DOHH2 (cell line): ENCODE measurements around the gene BRIX1.

Source experiments
- H3F3A ChIP-seq: fragments of 200-600 bp; sonication (generic), shearing (Covaris generic); 2 replicates; pipeline ENCODE4 v1.6.0; 2016; ENCODE audit warnings: antibody characterized with exemption, mild to moderate bottlenecking; ENCODE audit not compliant: control insufficient read depth, insufficient read depth
- H3K27ac ChIP-seq: fragments of 200-600 bp; sonication (generic); 2 replicates; pipeline ENCODE4 v1.5.1; 2014; ENCODE audit warnings: low read depth, mild to moderate bottlenecking, low read length, moderate library complexity
- H3K27me3 ChIP-seq: fragments of 200-600 bp; sonication (generic); 2 replicates; pipeline ENCODE4 v1.6.1; 2014; ENCODE audit warnings: mild to moderate bottlenecking, low read length, mixed read lengths; ENCODE audit not compliant: control insufficient read depth
- H3K36me3 ChIP-seq: fragments of 200-600 bp; sonication (generic); 2 replicates; pipeline ENCODE4 v1.6.1; 2014; ENCODE audit warnings: mild to moderate bottlenecking, low read length, moderate library complexity, mixed read lengths; ENCODE audit not compliant: control insufficient read depth
- H3K4me1 ChIP-seq: fragments of 200-600 bp; sonication (generic); 2 replicates; pipeline ENCODE4 v1.6.1; 2014; ENCODE audit warnings: mild to moderate bottlenecking, low read length, mixed read lengths; ENCODE audit not compliant: control insufficient read depth
- H3K4me2 ChIP-seq: fragments of 200-600 bp; sonication (generic); 2 replicates; pipeline ENCODE4 v1.6.0; 2014; ENCODE audit warnings: mild to moderate bottlenecking, low read length, moderate library complexity
- H3K4me3 ChIP-seq: fragments of 200-600 bp; sonication (generic); 2 replicates; pipeline ENCODE4 v1.5.1; 2014; ENCODE audit warnings: mild to moderate bottlenecking, low read length, mixed read lengths
- H3K79me2 ChIP-seq: fragments of 200-600 bp; sonication (generic); 2 replicates; pipeline ENCODE4 v1.6.1; 2014; ENCODE audit warnings: mild to moderate bottlenecking, low read length, mixed read lengths; ENCODE audit not compliant: control insufficient read depth
- H3K9me2 ChIP-seq: fragments of 200-600 bp; sonication (generic); replicated peaks from 2 replicates; pipeline ENCODE4 v1.6.1; 2014; ENCODE audit warnings: mild to moderate bottlenecking, low read length, mixed read lengths; ENCODE audit not compliant: control insufficient read depth
- H3K9me3 ChIP-seq: fragments of 200-600 bp; sonication (generic); 2 replicates; pipeline ENCODE4 v1.6.1; 2014; ENCODE audit warnings: antibody characterized with exemption, low read length, mixed read lengths; ENCODE audit not compliant: control insufficient read depth, insufficient read depth
- H4K20me1 ChIP-seq: fragments of 200-600 bp; sonication (generic); 2 replicates; pipeline ENCODE4 v1.6.0; 2014; ENCODE audit warnings: low read depth, mild to moderate bottlenecking, antibody characterized with exemption, low read length, moderate library complexity; ENCODE audit not compliant: control insufficient read depth, insufficient read depth
- CTCF ChIP-seq: fragments of 200-600 bp; sonication (generic); IDR thresholded peaks from one replicate; pipeline ENCODE4 v1.5.1; 2014; ENCODE audit warnings: antibody characterized with exemption, mild to moderate bottlenecking, low read depth, low read length; ENCODE audit not compliant: poor library complexity, severe bottlenecking
- EZH2phosphoT487 ChIP-seq: fragments of 200-600 bp; sonication (generic); IDR thresholded peaks from 2 replicates; pipeline ENCODE4 v1.6.1; 2017; ENCODE audit warnings: borderline replicate concordance, mild to moderate bottlenecking, antibody characterized with exemption, low read length, moderate library complexity, mixed read lengths

Gene BRIX1

GRCh38 chr5:34944044-34944443 lies 28.5 kb downstream of the BRIX1 start:
- Histone ChIP-seq H3K79me2 (no peaks in the 10 kb centered on the region), H3K27me3 (no peaks in the 10 kb centered on the region), H3K9me3 (no peaks in the 10 kb centered on the region), H3K4me2 (no peak overlapping the region), H3K4me1 (no peaks in the 10 kb centered on the region), H3K27ac (no peak overlapping the region), H3F3A (no peaks in the 10 kb centered on the region), H3K36me3 (peaks cover 60% of the 10 kb centered on the region), H3K9me2 (no peaks in the 10 kb centered on the region), H3K4me3 (no peak overlapping the region), H4K20me1 (no peaks in the 10 kb centered on the region)
- TF ChIP-seq CTCF, result no peak
- no peak for TF ChIP-seq EZH2phosphoT487

GRCh38 chr5:34944460-34945047 lies 29.0 kb downstream of the BRIX1 start:
- Histone ChIP-seq H3F3A (no peaks in the 10 kb centered on the region), H3K4me2 (no peak overlapping the region), H3K9me2 (no peaks in the 10 kb centered on the region), H3K4me1 (no peaks in the 10 kb centered on the region), H3K27me3 (no peaks in the 10 kb centered on the region), H3K36me3 (peaks cover 60% of the 10 kb centered on the region), H3K27ac (no peak overlapping the region), H4K20me1 (no peaks in the 10 kb centered on the region), H3K9me3 (no peaks in the 10 kb centered on the region), H3K4me3 (no peak overlapping the region), H3K79me2 (no peaks in the 10 kb centered on the region)
- TF ChIP-seq EZH2phosphoT487, result no peak
- no peak for TF ChIP-seq CTCF

- no peak overlapping the region for H3K4me2 ChIP-seq
- peaks cover 26% of the 10 kb centered on the region for H3K36me3 ChIP-seq
- no peaks in the 10 kb centered on the region for H3K4me1 ChIP-seq
- no peak overlapping the region for H3K4me3 ChIP-seq
- no peaks in the 10 kb centered on the region for H3K79me2 ChIP-seq
- no peak for TF ChIP-seq EZH2phosphoT487
- 0 out of 2 replicates have a peak, but pooled peaks cover 2% of the 10 kb centered on the region for H3F3A ChIP-seq
- no peaks in the 10 kb centered on the region for H3K27me3 ChIP-seq
- no peaks in the 10 kb centered on the region for H3K9me2 ChIP-seq
- no peaks in the 10 kb centered on the region for H3K9me3 ChIP-seq
- no peak overlapping the region for H3K27ac ChIP-seq
- H4K20me1 ChIP-seq, result no peaks in the 10 kb centered on the region
These were observed 41.8 kb downstream of the BRIX1 start for GRCh38 chr5:34957321-34957720.

- no peaks in the 10 kb centered on the region for H3K9me3 ChIP-seq
- no peaks in the 10 kb centered on the region for H3K79me2 ChIP-seq
- H3K27ac ChIP-seq, result no peak overlapping the region
- no peaks in the 10 kb centered on the region for H4K20me1 ChIP-seq
- no peaks in the 10 kb centered on the region for H3K4me1 ChIP-seq
- H3K9me2 ChIP-seq, result no peaks in the 10 kb centered on the region
- no peak overlapping the region for H3K4me3 ChIP-seq
- H3K27me3 ChIP-seq, result no peaks in the 10 kb centered on the region
- H3K36me3 ChIP-seq, result peaks cover 23% of the 10 kb centered on the region
- 0 out of 2 replicates have a peak, but pooled peaks cover 2% of the 10 kb centered on the region for H3F3A ChIP-seq
- TF ChIP-seq EZH2phosphoT487, result no peak
- TF ChIP-seq CTCF, result peak; percentile 53
- no peak overlapping the region for H3K4me2 ChIP-seq
These were observed 42.6 kb downstream of the BRIX1 start for GRCh38 chr5:34957857-34958690.
